Astrocyte of the cerebellum (primary cell): ENCODE measurements around the gene RWDD2A.

Experiments used
- DNase-seq: peaks from one replicate; pipeline ENCODE4 v3.0.0-alpha.2; 2011; ENCODE audit warnings: low read depth
- H3K4me3 ChIP-seq: 2 replicates; pipeline ENCODE4 v1.5.1; 2011; ENCODE audit warnings: mild to moderate bottlenecking, low read depth, low read length, moderate library complexity
- in situ Hi-C: cut with HindIII; loops from 2 replicates; pipeline ENCODE4 v1.10.0; 2017; ENCODE audit warnings: low sequenced_read_pairs
- TF ChIP-seq, protein P1 (sequence below): IDR thresholded peaks from 2 replicates; pipeline ENCODE4 v1.5.1; 2012; ENCODE audit warnings: low read length, low read depth, moderate library complexity, mild to moderate bottlenecking; ENCODE audit errors: missing control alignments

RWDD2A gene

DNA sequence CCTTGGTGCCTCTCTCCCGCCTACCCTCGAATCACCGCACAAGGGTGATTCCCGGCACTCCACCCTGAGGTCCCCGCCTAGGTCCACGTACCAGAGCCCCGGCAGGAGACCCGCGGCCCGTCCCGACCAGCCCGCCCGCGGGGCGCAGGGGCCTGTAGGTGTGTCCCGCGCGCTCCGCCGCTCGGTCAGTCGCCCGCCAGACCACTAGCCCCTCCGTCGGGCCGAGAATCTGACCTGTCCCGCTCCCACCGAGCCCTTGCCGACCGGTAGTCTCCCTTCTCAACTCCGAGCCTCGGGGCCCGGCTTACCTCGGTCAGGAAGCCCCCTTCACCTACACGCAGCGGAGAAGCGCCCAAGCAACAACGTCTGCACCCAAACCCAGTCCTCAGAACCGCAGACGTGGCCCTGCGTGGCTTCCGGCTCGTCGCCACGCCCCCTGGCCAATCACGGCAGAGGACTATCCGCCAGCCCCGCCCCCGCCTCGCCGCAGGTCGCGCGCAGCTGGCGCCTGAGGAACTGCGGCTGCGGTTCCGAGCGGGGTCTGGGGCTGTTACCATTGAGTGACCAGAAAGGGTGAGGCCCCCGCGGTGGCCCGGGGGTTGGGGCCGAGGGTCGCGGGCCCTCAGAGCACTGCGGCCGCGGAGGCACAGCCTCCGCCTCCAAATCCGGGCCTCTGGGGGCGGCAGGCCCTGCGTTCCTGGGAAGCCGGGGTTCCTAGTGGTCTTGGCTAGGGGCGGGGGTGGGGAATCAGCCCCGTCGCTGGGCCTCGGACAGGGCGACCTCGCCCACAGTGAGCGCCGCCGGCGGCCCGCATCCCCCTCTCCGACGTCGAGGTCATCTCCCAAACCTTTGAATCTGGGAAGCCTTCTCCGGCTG is at the start of gene RWDD2A, which contains the start of gene PGM3:
Gene RWDD2A, plus strand, starts transcription at position 487 of the 876 bp plus-strand sequence. CDS start 1,095 bp downstream, outside the sequence.
Gene PGM3, minus strand, starts transcription at position 395 of the 876 bp plus-strand sequence. CDS start 2,253 bp downstream, outside the sequence.
- in situ Hi-C loops, result no loop called here
- TF ChIP-seq, protein P1, sequence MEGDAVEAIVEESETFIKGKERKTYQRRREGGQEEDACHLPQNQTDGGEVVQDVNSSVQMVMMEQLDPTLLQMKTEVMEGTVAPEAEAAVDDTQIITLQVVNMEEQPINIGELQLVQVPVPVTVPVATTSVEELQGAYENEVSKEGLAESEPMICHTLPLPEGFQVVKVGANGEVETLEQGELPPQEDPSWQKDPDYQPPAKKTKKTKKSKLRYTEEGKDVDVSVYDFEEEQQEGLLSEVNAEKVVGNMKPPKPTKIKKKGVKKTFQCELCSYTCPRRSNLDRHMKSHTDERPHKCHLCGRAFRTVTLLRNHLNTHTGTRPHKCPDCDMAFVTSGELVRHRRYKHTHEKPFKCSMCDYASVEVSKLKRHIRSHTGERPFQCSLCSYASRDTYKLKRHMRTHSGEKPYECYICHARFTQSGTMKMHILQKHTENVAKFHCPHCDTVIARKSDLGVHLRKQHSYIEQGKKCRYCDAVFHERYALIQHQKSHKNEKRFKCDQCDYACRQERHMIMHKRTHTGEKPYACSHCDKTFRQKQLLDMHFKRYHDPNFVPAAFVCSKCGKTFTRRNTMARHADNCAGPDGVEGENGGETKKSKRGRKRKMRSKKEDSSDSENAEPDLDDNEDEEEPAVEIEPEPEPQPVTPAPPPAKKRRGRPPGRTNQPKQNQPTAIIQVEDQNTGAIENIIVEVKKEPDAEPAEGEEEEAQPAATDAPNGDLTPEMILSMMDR, result no peak
- peak within 1 kb of the TSS; percentile 90 for H3K4me3 ChIP-seq
- DNase-seq, result peak; percentile 52

DNA sequence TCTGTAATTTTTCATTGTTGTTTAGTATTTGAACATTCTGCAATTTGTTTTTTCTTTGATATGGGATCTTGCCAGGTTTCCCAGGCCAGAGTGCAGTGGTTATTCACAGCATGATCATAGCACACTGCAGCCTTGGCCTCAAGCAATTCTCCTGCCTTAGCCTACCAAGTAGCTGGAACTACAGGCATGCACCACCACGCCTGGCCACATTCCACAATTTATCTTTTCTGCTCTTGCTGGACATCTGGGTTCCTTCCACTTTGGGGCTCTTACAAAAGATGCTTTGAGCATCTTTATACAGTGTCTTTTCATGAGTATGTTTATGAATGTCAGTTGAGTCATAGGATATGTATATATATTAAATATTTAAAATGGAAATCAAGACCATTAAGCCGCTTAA is 42.0 kb upstream of the RWDD2A start:
- H3K4me3 ChIP-seq, result no peak overlapping the region
- TF ChIP-seq, protein P1, result no peak
- DNase-seq, result no peak
- in situ Hi-C loops, result no loop called here

DNA sequence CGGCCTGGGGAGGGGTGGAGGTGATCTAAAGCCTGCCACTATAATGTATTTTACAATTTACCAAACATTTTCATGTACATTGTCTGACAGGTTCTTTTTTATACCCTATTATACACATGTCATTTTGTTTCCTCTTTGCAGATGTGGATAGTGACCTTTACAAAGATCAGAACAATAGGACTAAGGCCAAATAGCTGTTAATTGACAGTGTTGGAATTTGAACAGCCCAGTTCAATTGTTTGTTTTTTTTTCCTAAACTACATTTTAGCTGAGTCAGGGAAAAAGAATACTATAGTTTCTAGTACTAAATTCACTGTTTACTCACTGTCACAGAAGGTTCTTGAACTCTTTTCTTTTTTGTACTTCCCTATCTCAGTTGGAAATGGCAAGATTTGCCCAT is 40.2 kb upstream of the RWDD2A start:
- in situ Hi-C loops, result no loop called here
- H3K4me3 ChIP-seq, result no peak overlapping the region
- no peak for DNase-seq
- TF ChIP-seq, protein P1, result no peak

DNA sequence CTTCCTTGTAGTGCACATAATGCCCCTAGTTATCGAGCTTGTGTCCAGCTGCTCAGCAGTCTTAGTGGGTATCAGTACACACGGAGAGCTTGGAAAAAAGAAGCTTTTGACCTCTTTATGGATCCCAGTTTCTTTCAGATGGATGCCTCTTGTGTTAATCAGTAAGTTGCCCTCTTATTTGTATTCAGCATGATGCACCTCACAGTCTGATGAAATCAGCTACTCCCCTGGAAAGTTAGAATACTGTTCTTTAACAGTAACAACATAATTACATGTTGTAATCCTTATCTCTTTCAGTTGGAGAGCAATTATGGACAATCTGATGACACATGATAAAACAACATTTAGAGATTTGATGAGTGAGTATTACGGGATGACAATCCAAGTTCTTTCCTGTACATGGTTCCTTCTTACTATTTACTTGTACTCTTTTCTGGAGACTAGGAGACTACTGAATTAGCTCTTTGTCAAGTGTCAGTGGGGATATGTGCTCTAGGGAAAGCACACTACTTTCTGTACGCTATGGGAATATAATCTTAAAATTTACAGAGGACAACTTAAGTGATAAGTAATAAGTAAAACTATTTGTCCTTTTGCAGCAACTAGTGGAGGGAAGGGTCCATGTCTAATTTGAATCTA is 39.2 kb upstream of the RWDD2A start:
- TF ChIP-seq, protein P1, result no peak
- in situ Hi-C loops, result no loop called here
- no peak overlapping the region for H3K4me3 ChIP-seq
- DNase-seq, result no peak

DNA sequence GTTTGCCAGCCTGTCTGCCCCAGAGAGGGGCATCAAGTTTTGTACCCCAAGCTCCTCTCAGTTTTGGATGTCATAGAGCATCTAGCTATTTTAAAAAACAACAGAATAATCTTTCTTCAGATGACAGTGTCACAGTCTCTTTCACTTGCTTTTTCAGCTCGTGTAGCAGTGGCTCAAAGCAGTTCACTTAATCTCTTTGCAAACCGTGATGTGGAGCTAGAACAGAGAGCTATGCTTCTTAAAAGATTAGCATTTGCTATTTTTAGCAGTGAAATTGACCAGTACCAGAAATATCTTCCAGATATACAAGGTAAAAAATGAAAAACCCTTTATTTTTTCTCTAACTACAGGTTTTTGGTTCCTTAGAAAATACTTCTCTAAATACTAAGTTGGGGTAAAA is 37.4 kb upstream of the RWDD2A start:
- DNase-seq, result no peak
- in situ Hi-C loops, result no loop called here
- TF ChIP-seq, protein P1, result no peak
- no peak overlapping the region for H3K4me3 ChIP-seq

DNA sequence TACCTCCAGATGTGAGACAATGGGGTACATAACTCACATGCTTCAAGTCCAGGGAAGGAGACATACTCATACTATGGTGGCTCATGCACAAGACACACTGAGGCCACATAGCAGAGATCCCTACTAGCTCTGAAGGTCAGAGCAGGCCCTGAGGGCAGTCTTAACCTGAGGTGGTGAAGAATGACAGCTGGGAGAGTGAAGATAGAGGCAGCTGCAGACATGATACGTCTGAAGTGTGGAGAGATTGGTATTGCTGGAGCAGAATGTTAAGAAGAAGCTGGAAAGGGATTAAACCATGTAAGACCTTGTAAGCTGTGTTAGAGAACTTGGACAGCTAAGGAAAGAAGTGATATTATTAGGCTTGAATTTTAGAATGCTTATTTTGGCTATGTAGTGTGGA is 33.0 kb upstream of the RWDD2A start:
- in situ Hi-C loops, result no loop called here
- no peak for DNase-seq
- TF ChIP-seq, protein P1, result no peak
- no peak overlapping the region for H3K4me3 ChIP-seq
